HepG2 (cell line): Measurements from ENCODE around the gene KHNYN. TPM values are rescaled to one million over a fixed set of nuclear protein-coding genes. Genes with fewer than 3 reads are reported as not detected.

ENCODE experiments used
- FOXA3 ChIP-seq: IDR thresholded peaks from 2 replicates; pipeline ENCODE4 v1.6.1; 2016; ENCODE audit warnings: missing genetic modification reagents, missing compliant biosample characterization
- FOXC1 ChIP-seq: sonication (generic); formaldehyde crosslinking; IDR thresholded peaks from 2 replicates; pipeline ENCODE4 v1.8.0; 2022; ENCODE audit warnings: mild to moderate bottlenecking, missing genetic modification reagents, borderline replicate concordance
- HNF4G ChIP-seq, 2 experiments: sonication (generic) in 1 of 2; formaldehyde crosslinking in 1 of 2; IDR thresholded peaks; 2 replicates each; pipeline versions ENCODE4 v1.4.0 to v1.6.1; 2011 to 2020; ENCODE audit warnings: borderline replicate concordance in 2 of 2, low read depth in 2 of 2, mild to moderate bottlenecking in 2 of 2, low read length in 1 of 2, missing genetic modification reagents in 1 of 2, moderate library complexity in 1 of 2
- IRF2 ChIP-seq: IDR thresholded peaks from 2 replicates; pipeline ENCODE4 v1.6.1; 2018; ENCODE audit warnings: missing genetic modification reagents, missing compliant biosample characterization
- KAT8 ChIP-seq: IDR thresholded peaks from 2 replicates; pipeline ENCODE4 v1.6.1; 2016; ENCODE audit warnings: missing genetic modification reagents, missing compliant biosample characterization
- KDM1A ChIP-seq: IDR thresholded peaks from 2 replicates; pipeline ENCODE4 v1.6.1; 2016; ENCODE audit warnings: missing compliant biosample characterization
- KDM5A ChIP-seq: fragments of 200-600 bp; sonication (generic); IDR thresholded peaks from 2 replicates; pipeline ENCODE4 v1.7.0; 2018; ENCODE audit warnings: antibody characterized with exemption, mild to moderate bottlenecking, low read length, borderline replicate concordance
- MIER3 ChIP-seq: IDR thresholded peaks from 2 replicates; pipeline ENCODE4 v1.6.1; 2016; ENCODE audit warnings: missing compliant biosample characterization, borderline replicate concordance
- MTF1 ChIP-seq: sonication (generic); formaldehyde crosslinking; IDR thresholded peaks from 2 replicates; pipeline ENCODE4 v1.5.0; 2020; ENCODE audit warnings: missing genetic modification reagents
- SALL1 ChIP-seq: sonication (generic); formaldehyde crosslinking; IDR thresholded peaks from 2 replicates; pipeline ENCODE4 v1.8.0; 2022; ENCODE audit warnings: mild to moderate bottlenecking, missing genetic modification reagents
- SOX13 ChIP-seq, 3 experiments: fragments of 450-650 bp in 1 of 3; sonication (generic) in 1 of 3; formaldehyde crosslinking in 1 of 3; IDR thresholded peaks in 2 of 3; conservative IDR thresholded peaks in 1 of 3; 2 replicates each; pipeline versions ENCODE4 v1.5.0 to v1.6.1; 2016 to 2020; ENCODE audit warnings: antibody characterized with exemption in 1 of 3, mild to moderate bottlenecking in 1 of 3, missing compliant biosample characterization in 1 of 3, missing genetic modification reagents in 1 of 3, moderate library complexity in 1 of 3
- TGIF2 ChIP-seq: IDR thresholded peaks from 2 replicates; pipeline ENCODE4 v1.6.1; 2016; ENCODE audit warnings: control low read depth, missing compliant biosample characterization
- ZBTB21 ChIP-seq: sonication (generic); formaldehyde crosslinking; IDR thresholded peaks from 2 replicates; pipeline ENCODE4 v1.4.0; 2020; ENCODE audit warnings: missing genetic modification reagents
- ZKSCAN8 ChIP-seq: IDR thresholded peaks from 2 replicates; pipeline ENCODE4 v1.6.1; 2016; ENCODE audit warnings: borderline replicate concordance, missing genetic modification reagents, missing compliant biosample characterization
- ZNF124 ChIP-seq: sonication (generic); formaldehyde crosslinking; IDR thresholded peaks from 2 replicates; pipeline ENCODE4 v1.4.0; 2020; ENCODE audit warnings: missing genetic modification reagents
- ZNF441 ChIP-seq: sonication (generic); formaldehyde crosslinking; IDR thresholded peaks from 2 replicates; pipeline ENCODE4 v1.7.0; 2021; ENCODE audit warnings: missing genetic modification reagents, borderline replicate concordance
- ZNF761 ChIP-seq: sonication (generic); formaldehyde crosslinking; conservative IDR thresholded peaks from 2 replicates; pipeline ENCODE4 v1.4.0; 2020; ENCODE audit warnings: mild to moderate bottlenecking, missing genetic modification reagents
- ZNF777 ChIP-seq: sonication (generic); formaldehyde crosslinking; IDR thresholded peaks from 2 replicates; pipeline ENCODE4 v1.4.0; 2020; ENCODE audit warnings: missing genetic modification reagents
- polyA plus RNA-seq, 8 experiments: library from polyadenylated mRNA; depleted of rRNA in 3 of 8; stranded (reverse) in 7 of 8; unstranded in 1 of 8; fragments of >200 nt; fragmentation: Illumina TruSeq in 4 of 8; extraction: Trizol in 4 of 8; gene quantifications; 2 replicates each; pipeline versions ENCODE4 v1.2.1 to v1.2.3, GENCODE V29; 2011 to 2016; ENCODE audit warnings: low read depth in 4 of 8, missing spikeins in 1 of 8, mixed read lengths in 1 of 8; ENCODE audit not compliant: insufficient read depth in 1 of 8
- total RNA-seq, 5 experiments: library from RNA; depleted of rRNA; stranded (reverse); fragments of >200 nt; fragmentation: Illumina TruSeq; extraction: Trizol; gene quantifications; 2 replicates each; pipeline ENCODE4 v1.2.3, GENCODE V29; 2016; ENCODE audit warnings: low read depth in 1 of 5
- TF ChIP-seq, protein P1 (sequence below): sonication (generic); formaldehyde crosslinking; IDR thresholded peaks from 2 replicates; pipeline ENCODE4 v1.4.0; 2020; ENCODE audit warnings: missing genetic modification reagents, borderline replicate concordance
- TF ChIP-seq, protein P2 (sequence below): sonication (generic); formaldehyde crosslinking; IDR thresholded peaks from 2 replicates; pipeline ENCODE4 v1.4.0; 2020; ENCODE audit warnings: mild to moderate bottlenecking, missing genetic modification reagents
- TF ChIP-seq, protein P3 (sequence below): sonication (generic); formaldehyde crosslinking; IDR thresholded peaks from 2 replicates; pipeline ENCODE4 v1.4.0; 2020; ENCODE audit warnings: missing genetic modification reagents, borderline replicate concordance
- TF ChIP-seq, protein P4 (sequence below): sonication (generic); formaldehyde crosslinking; IDR thresholded peaks from 2 replicates; pipeline ENCODE4 v1.5.0; 2020; ENCODE audit warnings: missing genetic modification reagents, mild to moderate bottlenecking, borderline replicate concordance

The KHNYN gene
- total and polyA plus RNA-seq, 2 of the 13 experiments (the other 11 are each of a cell fraction or from before 2014, with no cell fraction given) = 52.8 to 75.7 TPM

DNA sequence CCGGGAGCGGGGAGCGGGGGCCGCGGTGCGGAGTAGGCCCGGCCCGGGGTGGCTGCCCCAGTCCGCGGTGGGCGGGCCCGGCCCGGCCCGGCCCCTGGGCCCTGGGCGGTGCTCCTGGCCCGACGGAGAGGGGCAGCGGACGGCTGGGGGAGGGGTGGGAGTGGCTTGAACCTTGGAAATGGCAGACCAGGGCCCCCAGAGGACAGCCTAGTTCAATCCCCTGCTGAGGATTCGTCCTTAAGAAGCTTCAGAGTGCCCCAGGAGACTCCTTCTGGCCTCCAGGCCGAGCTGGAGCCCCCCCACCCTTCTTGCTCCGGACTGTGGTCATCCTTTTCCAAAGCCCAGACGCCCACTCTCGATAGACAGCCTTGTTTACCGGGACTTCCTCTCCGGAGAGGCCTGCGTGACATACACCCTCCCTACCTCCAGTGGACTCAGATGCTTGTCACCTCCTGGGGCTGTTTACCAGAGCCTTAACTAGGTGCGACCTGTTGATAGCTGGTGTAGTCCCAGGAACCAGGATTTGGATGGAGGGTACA is 458 bp downstream of the KHNYN start (continued):
- TF ChIP-seq FOXA3 (peak; percentile 78; the same call in 1 of the 2 replicates), MIER3 (CRISPR knock-in tag) (no peak; the same call in 1 of the 2 replicates), HNF4G (IDR thresholded peaks at IDR 0.05; ENCODE audit: borderline replicate concordance, low read depth, low read length) (peak; percentile 54; the same call in 1 of the 2 replicates), HNF4G (CRISPR knock-in tag; IDR thresholded peaks at IDR 0.05; ENCODE audit: borderline replicate concordance, low read depth) (peak; percentile 17; the same call in 1 of the 2 replicates), SOX13 (IDR thresholded peaks at IDR 0.05) (0 out of 2 replicates have a peak, but pooled peaks have one; percentile 0), SOX13 (CRISPR knock-in tag; conservative IDR thresholded peaks at IDR 0.05 in 1 of 2, IDR thresholded peaks at IDR 0.05 in 1 of 2) (no peak), SALL1 (CRISPR knock-in tag) (no peak), ZNF441 (CRISPR knock-in tag) (no peak; the same call in 1 of the 2 replicates), MTF1 (CRISPR knock-in tag) (no peak), KAT8 (CRISPR knock-in tag) (no peak), ZNF124 (CRISPR knock-in tag) (no peak), KDM1A (CRISPR knock-in tag) (no peak), KDM5A (peak; percentile 58; the same call in 1 of the 2 replicates), ZNF777 (CRISPR knock-in tag) (peak; percentile 94), ZBTB21 (no peak; the same call in 1 of the 2 replicates), ZNF761 (CRISPR knock-in tag) (no peak; the same call in 1 of the 2 replicates), FOXC1 (CRISPR knock-in tag) (peak; percentile 66), ZKSCAN8 (CRISPR knock-in tag) (no peak), TGIF2 (CRISPR knock-in tag) (0 out of 2 replicates have a peak, but pooled peaks have one; percentile 6), IRF2 (CRISPR knock-in tag) (no peak)
- TF ChIP-seq, protein P1, sequence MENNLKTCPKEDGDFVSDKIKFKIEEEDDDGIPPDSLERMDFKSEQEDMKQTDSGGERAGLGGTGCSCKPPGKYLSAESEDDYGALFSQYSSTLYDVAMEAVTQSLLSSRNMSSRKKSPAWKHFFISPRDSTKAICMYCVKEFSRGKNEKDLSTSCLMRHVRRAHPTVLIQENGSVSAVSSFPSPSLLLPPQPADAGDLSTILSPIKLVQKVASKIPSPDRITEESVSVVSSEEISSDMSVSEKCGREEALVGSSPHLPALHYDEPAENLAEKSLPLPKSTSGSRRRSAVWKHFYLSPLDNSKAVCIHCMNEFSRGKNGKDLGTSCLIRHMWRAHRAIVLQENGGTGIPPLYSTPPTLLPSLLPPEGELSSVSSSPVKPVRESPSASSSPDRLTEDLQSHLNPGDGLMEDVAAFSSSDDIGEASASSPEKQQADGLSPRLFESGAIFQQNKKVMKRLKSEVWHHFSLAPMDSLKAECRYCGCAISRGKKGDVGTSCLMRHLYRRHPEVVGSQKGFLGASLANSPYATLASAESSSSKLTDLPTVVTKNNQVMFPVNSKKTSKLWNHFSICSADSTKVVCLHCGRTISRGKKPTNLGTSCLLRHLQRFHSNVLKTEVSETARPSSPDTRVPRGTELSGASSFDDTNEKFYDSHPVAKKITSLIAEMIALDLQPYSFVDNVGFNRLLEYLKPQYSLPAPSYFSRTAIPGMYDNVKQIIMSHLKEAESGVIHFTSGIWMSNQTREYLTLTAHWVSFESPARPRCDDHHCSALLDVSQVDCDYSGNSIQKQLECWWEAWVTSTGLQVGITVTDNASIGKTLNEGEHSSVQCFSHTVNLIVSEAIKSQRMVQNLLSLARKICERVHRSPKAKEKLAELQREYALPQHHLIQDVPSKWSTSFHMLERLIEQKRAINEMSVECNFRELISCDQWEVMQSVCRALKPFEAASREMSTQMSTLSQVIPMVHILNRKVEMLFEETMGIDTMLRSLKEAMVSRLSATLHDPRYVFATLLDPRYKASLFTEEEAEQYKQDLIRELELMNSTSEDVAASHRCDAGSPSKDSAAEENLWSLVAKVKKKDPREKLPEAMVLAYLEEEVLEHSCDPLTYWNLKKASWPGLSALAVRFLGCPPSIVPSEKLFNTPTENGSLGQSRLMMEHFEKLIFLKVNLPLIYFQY = peak; percentile 80; the same call in 1 of the 2 replicates
- TF ChIP-seq, protein P2, sequence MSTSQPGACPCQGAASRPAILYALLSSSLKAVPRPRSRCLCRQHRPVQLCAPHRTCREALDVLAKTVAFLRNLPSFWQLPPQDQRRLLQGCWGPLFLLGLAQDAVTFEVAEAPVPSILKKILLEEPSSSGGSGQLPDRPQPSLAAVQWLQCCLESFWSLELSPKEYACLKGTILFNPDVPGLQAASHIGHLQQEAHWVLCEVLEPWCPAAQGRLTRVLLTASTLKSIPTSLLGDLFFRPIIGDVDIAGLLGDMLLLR = no peak
- TF ChIP-seq, protein P3, sequence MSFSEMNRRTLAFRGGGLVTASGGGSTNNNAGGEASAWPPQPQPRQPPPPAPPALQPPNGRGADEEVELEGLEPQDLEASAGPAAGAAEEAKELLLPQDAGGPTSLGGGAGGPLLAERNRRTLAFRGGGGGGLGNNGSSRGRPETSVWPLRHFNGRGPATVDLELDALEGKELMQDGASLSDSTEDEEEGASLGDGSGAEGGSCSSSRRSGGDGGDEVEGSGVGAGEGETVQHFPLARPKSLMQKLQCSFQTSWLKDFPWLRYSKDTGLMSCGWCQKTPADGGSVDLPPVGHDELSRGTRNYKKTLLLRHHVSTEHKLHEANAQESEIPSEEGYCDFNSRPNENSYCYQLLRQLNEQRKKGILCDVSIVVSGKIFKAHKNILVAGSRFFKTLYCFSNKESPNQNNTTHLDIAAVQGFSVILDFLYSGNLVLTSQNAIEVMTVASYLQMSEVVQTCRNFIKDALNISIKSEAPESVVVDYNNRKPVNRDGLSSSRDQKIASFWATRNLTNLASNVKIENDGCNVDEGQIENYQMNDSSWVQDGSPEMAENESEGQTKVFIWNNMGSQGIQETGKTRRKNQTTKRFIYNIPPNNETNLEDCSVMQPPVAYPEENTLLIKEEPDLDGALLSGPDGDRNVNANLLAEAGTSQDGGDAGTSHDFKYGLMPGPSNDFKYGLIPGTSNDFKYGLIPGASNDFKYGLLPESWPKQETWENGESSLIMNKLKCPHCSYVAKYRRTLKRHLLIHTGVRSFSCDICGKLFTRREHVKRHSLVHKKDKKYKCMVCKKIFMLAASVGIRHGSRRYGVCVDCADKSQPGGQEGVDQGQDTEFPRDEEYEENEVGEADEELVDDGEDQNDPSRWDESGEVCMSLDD (CRISPR knock-in tag) = no peak; the same call in 1 of the 2 replicates
- TF ChIP-seq, protein P4, sequence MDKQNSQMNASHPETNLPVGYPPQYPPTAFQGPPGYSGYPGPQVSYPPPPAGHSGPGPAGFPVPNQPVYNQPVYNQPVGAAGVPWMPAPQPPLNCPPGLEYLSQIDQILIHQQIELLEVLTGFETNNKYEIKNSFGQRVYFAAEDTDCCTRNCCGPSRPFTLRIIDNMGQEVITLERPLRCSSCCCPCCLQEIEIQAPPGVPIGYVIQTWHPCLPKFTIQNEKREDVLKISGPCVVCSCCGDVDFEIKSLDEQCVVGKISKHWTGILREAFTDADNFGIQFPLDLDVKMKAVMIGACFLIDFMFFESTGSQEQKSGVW = no peak
